ENCODE results near the gene ERCC2.

The ERCC2 gene

GRCh38 chr19:45348367-45349125 lies 21.8 kb downstream of the ERCC2 start:
- Histone ChIP-seq H3K9me2 (replicated peaks; ENCODE audit: low read depth, low read length) (no peaks in the 10 kb centered on the region), H2AFZ (ENCODE audit: low read length) (no peak overlapping the region), H3K4me1 (ENCODE audit: insufficient read depth, low read length, poor library complexity, severe bottlenecking) (no peaks in the 10 kb centered on the region), H3K9ac (ENCODE audit: low read depth, low read length, poor library complexity, severe bottlenecking) (no peak overlapping the region), H3K9me3 (ENCODE audit: insufficient read depth, low read depth, low read length) (no peaks in the 10 kb centered on the region), H3F3A (ENCODE audit: low read depth) (no peaks in the 10 kb centered on the region), H3K27me3 (ENCODE audit: insufficient read depth, low read length, poor library complexity, severe bottlenecking) (no peaks in the 10 kb centered on the region), H4K20me1 (ENCODE audit: insufficient read depth, low read length, poor library complexity, severe bottlenecking) (no peaks in the 10 kb centered on the region), H3K4me2 (ENCODE audit: low read depth, low read length, poor library complexity, severe bottlenecking) (no peak overlapping the region), H3K79me2 (ENCODE audit: insufficient read depth, low read length) (no peaks in the 10 kb centered on the region), H3K36me3 (ENCODE audit: insufficient read depth, low read length) (no peaks in the 10 kb centered on the region; the same call in 1 of the 2 replicates), H3K4me3 (ENCODE audit: low read length, poor library complexity, severe bottlenecking) (no peak overlapping the region)
- TF ChIP-seq EZH2phosphoT487 (IDR thresholded peaks at IDR 0.05; ENCODE audit: borderline replicate concordance) (no peak), CTCF (conservative IDR thresholded peaks at IDR 0.05; ENCODE audit: low read length) (no peak)

GRCh38 chr19:45347570-45348366 lies 22.6 kb downstream of the ERCC2 start:
- H3K4me2 ChIP-seq (ENCODE audit: low read depth, low read length, poor library complexity, severe bottlenecking), result no peak overlapping the region
- no peak overlapping the region for H3K4me3 ChIP-seq (ENCODE audit: low read length, poor library complexity, severe bottlenecking)
- no peak for TF ChIP-seq CTCF (conservative IDR thresholded peaks at IDR 0.05; ENCODE audit: low read length)
- no peak overlapping the region for H2AFZ ChIP-seq (ENCODE audit: low read length)
- no peaks in the 10 kb centered on the region for H3K9me2 ChIP-seq (replicated peaks; ENCODE audit: low read depth, low read length)
- H3K27me3 ChIP-seq (ENCODE audit: insufficient read depth, low read length, poor library complexity, severe bottlenecking), result no peaks in the 10 kb centered on the region
- no peaks in the 10 kb centered on the region for H3K36me3 ChIP-seq (ENCODE audit: insufficient read depth, low read length)
- no peaks in the 10 kb centered on the region for H3K4me1 ChIP-seq (ENCODE audit: insufficient read depth, low read length, poor library complexity, severe bottlenecking)
- H3K79me2 ChIP-seq (ENCODE audit: insufficient read depth, low read length), result no peaks in the 10 kb centered on the region
- no peaks in the 10 kb centered on the region for H3F3A ChIP-seq (ENCODE audit: low read depth)
- no peaks in the 10 kb centered on the region for H4K20me1 ChIP-seq (ENCODE audit: insufficient read depth, low read length, poor library complexity, severe bottlenecking)
- no peak overlapping the region for H3K9ac ChIP-seq (ENCODE audit: low read depth, low read length, poor library complexity, severe bottlenecking)
- H3K9me3 ChIP-seq (ENCODE audit: insufficient read depth, low read depth, low read length), result no peaks in the 10 kb centered on the region

GRCh38 chr19:45346449-45346848 lies 23.9 kb downstream of the ERCC2 start:
- no peaks in the 10 kb centered on the region for H4K20me1 ChIP-seq (ENCODE audit: insufficient read depth, low read length, poor library complexity, severe bottlenecking)
- no peaks in the 10 kb centered on the region for H3K27me3 ChIP-seq (ENCODE audit: insufficient read depth, low read length, poor library complexity, severe bottlenecking)
- no peaks in the 10 kb centered on the region for H3K36me3 ChIP-seq (ENCODE audit: insufficient read depth, low read length)
- TF ChIP-seq CTCF (conservative IDR thresholded peaks at IDR 0.05; ENCODE audit: low read length) (no peak), EZH2phosphoT487 (IDR thresholded peaks at IDR 0.05; ENCODE audit: borderline replicate concordance) (no peak)
- H3F3A ChIP-seq (ENCODE audit: low read depth), result no peaks in the 10 kb centered on the region
- no peak overlapping the region for H2AFZ ChIP-seq (ENCODE audit: low read length)
- H3K9me2 ChIP-seq (replicated peaks; ENCODE audit: low read depth, low read length), result no peaks in the 10 kb centered on the region
- no peaks in the 10 kb centered on the region for H3K4me1 ChIP-seq (ENCODE audit: insufficient read depth, low read length, poor library complexity, severe bottlenecking)
- H3K4me2 ChIP-seq (ENCODE audit: low read depth, low read length, poor library complexity, severe bottlenecking), result no peak overlapping the region
- H3K4me3 ChIP-seq (ENCODE audit: low read length, poor library complexity, severe bottlenecking), result no peak overlapping the region
- no peaks in the 10 kb centered on the region for H3K79me2 ChIP-seq (ENCODE audit: insufficient read depth, low read length)
- no peaks in the 10 kb centered on the region for H3K9me3 ChIP-seq (ENCODE audit: insufficient read depth, low read depth, low read length)
- H3K9ac ChIP-seq (ENCODE audit: low read depth, low read length, poor library complexity, severe bottlenecking), result no peak overlapping the region
